T-cell (primary cell): ENCODE results near the gene AK4. TPM values are rescaled to one million over a fixed set of nuclear protein-coding genes. Genes with fewer than 3 reads are reported as not detected.

Experiments used
- ATAC-seq, 4 experiments: fragments of 200-7000 bp in 3 of 4; fragments of 150-1000 bp in 1 of 4; cut with Tn5 transposase; replicated peaks in 1 of 4; 1 replicate in 3 of 4; 2 replicates in 1 of 4; pipeline ENCODE4 v1.10.0; 2021; ENCODE audit warnings: moderate library complexity in 3 of 4, mild to moderate bottlenecking in 2 of 4, moderate number of reproducible peaks in 1 of 4
- CTCF ChIA-PET, 2 donors: fragments of 300-600 bp; sonication (Branson Sonifier 250); formaldehyde crosslinking; loops; one replicate each; lab custom pipeline; 2022; ENCODE audit warnings: antibody characterized with exemption in 2 of 2; lab: Charles Lee
- POLR2A ChIA-PET, 2 donors: fragments of 300-600 bp; sonication (Branson Sonifier 250); formaldehyde crosslinking; loops; one replicate each; lab custom pipeline; 2022; ENCODE audit warnings: antibody characterized with exemption in 2 of 2; lab: Charles Lee
- DNase-seq, 35 experiments: peaks; one replicate each; pipeline versions ENCODE4 v3.0.0 to v3.0.0-alpha.2; 2013 to 2023
- H3K27ac ChIP-seq: one replicate; pipeline ENCODE4 v1.5.1; 2013; ENCODE audit warnings: low read length
- H3K27me3 ChIP-seq, 2 experiments: replicated peaks in 1 of 2; 1 replicate in 1 of 2; 2 replicates in 1 of 2; pipeline versions ENCODE4 v1.6.1 to v1.7.0; 2013; ENCODE audit warnings: low read length in 1 of 2, mixed read lengths in 1 of 2; ENCODE audit not compliant: control insufficient read depth in 2 of 2, insufficient read depth in 2 of 2; ENCODE audit errors: extremely low read depth in 1 of 2
- H3K36me3 ChIP-seq, 2 donors: 1 replicate in 1 of 2; 2 replicates in 1 of 2; pipeline versions ENCODE4 v1.6.1 to v1.7.0; 2013; ENCODE audit warnings: low read length in 1 of 2; ENCODE audit not compliant: control insufficient read depth in 2 of 2, insufficient read depth in 1 of 2; ENCODE audit errors: extremely low read depth in 1 of 2
- H3K4me1 ChIP-seq, 2 experiments: 1 replicate in 1 of 2; 2 replicates in 1 of 2; pipeline versions ENCODE4 v1.6.1 to v1.7.0; 2013; ENCODE audit warnings: low read length in 2 of 2, mixed read lengths in 1 of 2; ENCODE audit not compliant: insufficient read depth in 2 of 2, control insufficient read depth in 1 of 2; ENCODE audit errors: extremely low read depth in 1 of 2
- H3K4me3 ChIP-seq, 2 donors: 1 replicate in 1 of 2; 2 replicates in 1 of 2; pipeline versions ENCODE4 v1.5.1 to v1.7.0; 2013; ENCODE audit warnings: mild to moderate bottlenecking in 2 of 2, low read length in 1 of 2, moderate library complexity in 1 of 2; ENCODE audit not compliant: control insufficient read depth in 1 of 2; ENCODE audit errors: extremely low read depth in 1 of 2
- H3K9me3 ChIP-seq: 2 replicates; pipeline ENCODE4 v1.7.0; 2013
- H3K27ac Mint-ChIP-seq, 2 donors: one replicate each; pipeline ENCODE4 v1.8.0; 2020 to 2021; ENCODE audit warnings: mild to moderate bottlenecking in 2 of 2, mixed read lengths in 2 of 2
- H3K27me3 Mint-ChIP-seq, 2 donors: one replicate each; pipeline ENCODE4 v1.8.0; 2021 to 2022; ENCODE audit warnings: mixed read lengths in 2 of 2
- H3K36me3 Mint-ChIP-seq: one replicate; pipeline ENCODE4 v1.8.0; 2021; ENCODE audit warnings: mixed read lengths
- H3K4me1 Mint-ChIP-seq, 3 donors: one replicate each; pipeline ENCODE4 v1.8.0; 2020 to 2022; ENCODE audit warnings: mixed read lengths in 3 of 3, mild to moderate bottlenecking in 1 of 3
- H3K4me3 Mint-ChIP-seq, 3 donors: one replicate each; pipeline ENCODE4 v1.8.0; 2020 to 2022; ENCODE audit warnings: mild to moderate bottlenecking in 3 of 3, mixed read lengths in 3 of 3, moderate library complexity in 3 of 3
- H3K9me3 Mint-ChIP-seq, 3 donors: one replicate each; pipeline ENCODE4 v1.8.0; 2020 to 2022; ENCODE audit warnings: mixed read lengths in 3 of 3
- WGBS: methylation state at CpG from one replicate; pipeline ENCODE4 v1.1.5; 2013; ENCODE audit warnings: missing lambda C conversion rate; ENCODE audit not compliant: insufficient coverage; 5-methylcytosine and 5-hydroxymethylcytosine counted together
- total RNA-seq, 35 experiments: library from RNA in 6 of 35; stranded (reverse) in 6 of 35; fragments of 120-200 nt in 1 of 35; gene quantifications; one replicate each; pipeline versions ENCODE4 v1.2.1 to v1.2.4 and lab custom pipeline; 2013 to 2026

AK4 gene
- total RNA-seq, 5 donors from 2014 or later (not counting 1 experiment from before 2014, with no cell fraction given), result 0.18 to 2.4 (median 1.1) TPM

DNA sequence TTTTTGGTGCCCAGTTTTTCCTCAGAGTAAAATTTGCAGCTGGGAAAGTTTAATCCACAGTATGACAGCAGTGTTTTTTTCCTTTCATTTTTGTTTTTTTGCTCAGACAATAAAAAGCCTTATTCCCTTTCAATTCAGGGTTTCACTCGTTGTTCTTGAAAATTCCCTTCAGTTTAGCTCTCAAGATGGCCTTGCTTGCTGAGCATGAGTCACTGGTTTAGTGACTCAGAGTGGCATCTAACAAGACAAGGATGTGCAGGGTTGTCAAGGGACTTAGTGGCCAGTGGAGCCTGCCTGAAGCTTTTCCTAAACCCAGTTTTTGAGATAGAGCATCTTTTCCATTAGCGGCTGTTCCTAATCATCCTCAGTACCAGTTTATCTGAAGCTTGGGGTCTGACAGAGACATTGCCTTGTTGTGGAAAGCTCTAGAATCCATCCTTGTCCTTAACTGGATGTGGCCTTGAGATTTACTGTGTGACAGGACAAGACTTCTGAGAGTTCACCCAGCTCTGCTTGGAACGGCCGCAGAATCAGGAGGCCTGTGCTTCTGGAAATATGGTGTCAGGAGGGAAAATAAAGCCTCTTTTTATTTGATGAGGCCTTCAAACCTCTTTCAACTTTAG is 113.0 kb downstream of the AK4 start:
- no peaks in the 10 kb centered on the region for H3K9me3 Mint-ChIP-seq
- peaks cover 8 to 26% (median 17%) of the 10 kb centered on the region in 3 donors for H3K4me1 Mint-ChIP-seq
- H3K4me3 Mint-ChIP-seq, result no peak overlapping the region
- H3K27ac ChIP-seq, result no peak overlapping the region
- peak overlapping the region in 1 of 2 donors; percentile 35 for H3K27ac Mint-ChIP-seq
- ATAC-seq, result peak in 1 of 4 experiments; percentile 32
- ChIA-PET CTCF (no interaction called here), POLR2A (interaction anchor here in 1 of 2 donors (0.6 kb wide), 1 partner anchor 384 kb away, joined by 3 read pairs; no protein-coding TSS in a partner anchor)
- no peaks in the 10 kb centered on the region for H3K36me3 ChIP-seq
- H3K36me3 Mint-ChIP-seq, result no peaks in the 10 kb centered on the region
- 64% methylated on average over 2 of the region's 4 CpGs for WGBS
- no peaks in the 10 kb centered on the region for H3K9me3 ChIP-seq
- no peak for DNase-seq
- no peak overlapping the region for H3K4me3 ChIP-seq
- H3K27me3 Mint-ChIP-seq, result peaks cover 1 to 15% of the 10 kb centered on the region in 2 donors
- peaks cover 0 to 16% of the 10 kb centered on the region in 2 experiments for H3K27me3 ChIP-seq
- H3K4me1 ChIP-seq, result peaks cover 4 to 7% of the 10 kb centered on the region in 2 experiments

DNA sequence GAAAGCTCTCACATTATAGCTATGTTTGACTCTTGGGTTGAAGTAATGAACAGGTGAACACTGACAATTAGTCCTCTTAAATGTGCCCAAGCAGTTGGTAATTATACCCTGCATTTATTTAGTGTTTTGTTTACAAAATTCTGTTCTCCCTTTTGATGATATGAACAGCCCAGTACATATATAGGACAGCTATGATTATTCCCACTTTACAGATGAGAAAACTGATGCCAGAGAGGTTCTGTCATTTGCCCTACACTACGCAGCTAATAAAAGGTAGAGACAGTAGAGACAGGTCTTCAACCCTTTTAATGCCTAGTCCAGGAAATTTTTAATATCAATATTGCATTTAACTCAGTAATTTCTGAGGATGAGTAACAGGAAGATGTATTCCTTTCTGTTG is 115.3 kb downstream of the AK4 start:
- Mint-ChIP-seq H3K9me3 (no peaks in the 10 kb centered on the region), H3K27ac (no peak overlapping the region), H3K4me1 (peaks cover 15 to 38% (median 24%) of the 10 kb centered on the region in 3 donors), H3K27me3 (peaks cover 16 to 31% of the 10 kb centered on the region in 2 donors), H3K36me3 (no peaks in the 10 kb centered on the region), H3K4me3 (no peak overlapping the region)
- Histone ChIP-seq H3K4me1 (peaks cover 7 to 10% of the 10 kb centered on the region in 2 experiments), H3K27ac (no peak overlapping the region), H3K36me3 (no peaks in the 10 kb centered on the region), H3K27me3 (peaks cover 0 to 18% of the 10 kb centered on the region in 2 experiments), H3K4me3 (no peak overlapping the region), H3K9me3 (no peaks in the 10 kb centered on the region)
- ATAC-seq (no peak), DNase-seq (no peak)
- POLR2A ChIA-PET, result no interaction called here
- WGBS, result no CpG with 5 or more reads among the region's 1 CpG
- CTCF ChIA-PET, result interaction anchor here in 1 of 2 donors (0.6 kb wide), 1 partner anchor 1619 kb away, joined by 3 read pairs; no protein-coding TSS in a partner anchor

DNA sequence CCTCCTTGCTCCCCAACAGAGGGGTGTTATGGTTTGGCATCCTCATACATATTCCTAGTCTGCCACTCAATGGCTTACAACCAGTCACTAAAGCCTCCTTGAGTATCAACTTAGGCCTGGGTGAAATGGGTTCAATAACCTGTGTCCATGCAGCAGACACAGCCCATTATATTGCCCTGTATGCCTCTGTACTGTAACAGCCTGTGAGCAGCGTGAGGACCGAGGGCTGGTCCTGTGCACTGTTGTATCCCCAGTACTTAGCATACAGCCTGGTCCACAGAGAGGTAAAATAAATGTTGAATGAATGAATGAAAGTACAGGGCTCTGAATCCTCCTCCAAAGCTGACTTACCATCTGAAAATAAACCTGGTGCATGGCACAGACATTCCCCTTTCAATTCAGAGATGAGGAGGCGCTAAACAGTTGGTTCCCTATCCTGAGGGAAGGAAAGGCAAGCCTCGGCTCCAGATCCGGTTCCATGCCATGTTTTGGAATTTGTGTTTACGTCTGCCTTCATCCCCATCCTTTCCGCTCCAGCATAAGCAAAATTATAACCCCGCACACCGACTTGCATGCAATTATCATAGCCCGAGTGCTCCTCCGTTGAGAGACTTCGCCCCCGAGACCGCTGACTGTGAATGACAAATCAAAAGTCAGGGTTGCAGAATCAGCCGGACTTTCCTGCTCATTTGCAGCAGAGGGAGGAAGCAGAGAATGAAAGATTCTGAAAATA is 116.4 kb downstream of the AK4 start:
- Mint-ChIP-seq H3K27ac (peak overlapping the region in 1 of 2 donors; percentile 24), H3K4me3 (peak overlapping the region; percentile 18 to 79 (median 60)), H3K27me3 (peaks cover 16 to 31% of the 10 kb centered on the region in 2 donors), H3K4me1 (peaks cover 15 to 38% (median 24%) of the 10 kb centered on the region in 3 donors), H3K36me3 (no peaks in the 10 kb centered on the region), H3K9me3 (no peaks in the 10 kb centered on the region)
- no peaks in the 10 kb centered on the region for H3K9me3 ChIP-seq
- H3K4me3 ChIP-seq, result no peak overlapping the region
- ChIA-PET CTCF (interaction anchor here in 1 of 2 donors (1.3 kb wide), 1 partner anchor 10 kb away, joined by 3 read pairs; no protein-coding TSS in a partner anchor), POLR2A (interaction anchor here in 1 of 2 donors (0.6 kb wide), 1 partner anchor 156 kb away, joined by 3 read pairs; the partner anchor contains the start of genes LEPR and LEPROT)
- peaks cover 0 to 18% of the 10 kb centered on the region in 2 experiments for H3K27me3 ChIP-seq
- 36% methylated on average over 5 of the region's 15 CpGs for WGBS
- H3K4me1 ChIP-seq, result peaks cover 7 to 10% of the 10 kb centered on the region in 2 experiments
- no peak overlapping the region for H3K27ac ChIP-seq
- DNase-seq, result no peak
- no peak for ATAC-seq
- H3K36me3 ChIP-seq, result no peaks in the 10 kb centered on the region

DNA sequence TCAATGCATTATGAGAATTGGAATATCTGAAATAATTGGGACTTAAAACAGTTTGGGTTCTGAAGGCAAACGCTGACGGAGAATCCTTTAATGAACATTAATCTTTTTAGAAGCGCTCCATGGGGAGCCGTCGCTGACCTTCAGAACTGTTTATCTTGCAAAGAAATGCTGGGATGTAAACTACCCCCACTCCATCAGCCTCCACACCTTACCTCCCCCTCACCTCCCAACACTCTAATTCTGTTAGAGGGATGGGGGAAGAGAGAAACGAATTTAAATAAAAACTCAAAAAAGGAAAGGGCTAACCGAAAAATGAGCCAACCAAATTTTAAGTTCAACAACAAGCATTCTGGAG is 117.3 kb downstream of the AK4 start:
- Histone ChIP-seq H3K4me1 (peaks cover 7 to 10% of the 10 kb centered on the region in 2 experiments), H3K4me3 (peak overlapping the region; percentile 60 to 78), H3K36me3 (no peaks in the 10 kb centered on the region), H3K27me3 (peaks cover 0 to 18% of the 10 kb centered on the region in 2 experiments), H3K9me3 (no peaks in the 10 kb centered on the region), H3K27ac (no peak overlapping the region)
- Mint-ChIP-seq H3K4me1 (peaks cover 15 to 35% (median 24%) of the 10 kb centered on the region in 3 donors), H3K36me3 (no peaks in the 10 kb centered on the region), H3K27me3 (peaks cover 20 to 31% of the 10 kb centered on the region in 2 donors), H3K27ac (no peak overlapping the region), H3K9me3 (no peaks in the 10 kb centered on the region), H3K4me3 (peak overlapping the region; percentile 75 to 79 (median 78))
- no CpG with 5 or more reads among the region's 7 CpGs for WGBS
- peak in 1 of 4 experiments; percentile 7 for ATAC-seq
- CTCF ChIA-PET, result interaction anchor here in 1 of 2 donors (0.6 to 1.5 kb wide), 4 partner anchors 10 to 155 kb away, joined by 3 to 7 read pairs (median 3); no protein-coding TSS in a partner anchor
- DNase-seq, result no peak
- POLR2A ChIA-PET, result interaction anchor here (0.5 to 1.3 kb wide), 2 partner anchors 9 to 11 kb away, joined by 3 to 4 read pairs; no protein-coding TSS in a partner anchor

DNA sequence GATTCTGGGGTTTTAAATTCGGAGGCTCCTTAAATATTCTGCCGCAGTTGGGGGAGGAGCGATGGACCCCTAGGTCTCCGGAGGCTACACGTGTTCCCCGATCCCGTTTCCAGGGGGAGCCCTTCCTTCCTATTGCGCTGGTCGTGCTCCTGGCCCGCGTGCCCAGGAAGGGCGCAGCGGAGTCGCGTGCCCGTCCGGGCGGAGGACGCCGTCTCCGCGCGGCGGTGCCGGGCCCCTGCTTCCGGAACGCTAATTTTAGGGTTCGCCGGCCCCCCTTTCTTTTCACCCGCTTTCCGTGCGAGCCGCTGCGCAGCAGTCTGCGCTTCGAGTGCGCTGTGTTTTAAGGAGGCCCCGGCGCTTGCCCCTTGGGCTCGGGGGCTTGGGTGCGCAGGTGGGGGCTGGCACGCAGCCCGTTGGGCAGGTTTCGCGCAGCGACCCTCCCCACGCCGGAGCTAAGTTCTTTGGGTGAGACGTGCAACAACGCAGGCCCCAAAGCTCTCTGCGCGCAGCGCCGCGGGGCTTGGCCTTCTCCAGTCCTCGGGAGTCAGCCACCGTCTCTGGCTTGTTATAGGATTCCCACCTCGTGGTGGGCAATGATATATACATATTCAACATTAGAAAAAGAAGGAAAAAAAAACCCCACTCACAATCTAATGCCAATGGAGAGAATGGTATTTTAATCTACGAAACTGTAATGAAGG is 117.8 kb downstream of the AK4 start:
- H3K27ac Mint-ChIP-seq, result peak overlapping the region; percentile 34 to 62
- POLR2A ChIA-PET, result interaction anchor here (0.5 to 1.3 kb wide), 3 partner anchors 9 to 1290 kb away, joined by 3 to 4 read pairs (median 4); no protein-coding TSS in a partner anchor

More for the DNA sequence above, 117.8 kb downstream of the AK4 start:
- peaks cover 20 to 31% of the 10 kb centered on the region in 2 donors for H3K27me3 Mint-ChIP-seq
- H3K27ac ChIP-seq, result no peak overlapping the region
- H3K4me1 Mint-ChIP-seq, result peaks cover 15 to 31% (median 23%) of the 10 kb centered on the region in 3 donors
- H3K4me3 Mint-ChIP-seq, result peak overlapping the region; percentile 75 to 79 (median 78)
- H3K36me3 ChIP-seq, result no peaks in the 10 kb centered on the region
- WGBS, result 2% methylated on average over 48 of the region's 59 CpGs
- peak in 33 of 35 experiments; percentile 10 to 63 (median 34) for DNase-seq
- H3K4me1 ChIP-seq, result peaks cover 7 to 10% of the 10 kb centered on the region in 2 experiments
- H3K9me3 ChIP-seq, result no peaks in the 10 kb centered on the region
- no peaks in the 10 kb centered on the region for H3K9me3 Mint-ChIP-seq
- CTCF ChIA-PET, result interaction anchor here (0.6 to 1.5 kb wide), 4 partner anchors 11 to 154 kb away, joined by 3 to 7 read pairs (median 3); no protein-coding TSS in a partner anchor
- no peaks in the 10 kb centered on the region for H3K36me3 Mint-ChIP-seq
- H3K27me3 ChIP-seq, result peaks cover 0 to 18% of the 10 kb centered on the region in 2 experiments
- H3K4me3 ChIP-seq, result peak overlapping the region; percentile 60 to 78
- peak; percentile 76 to 85 (median 84) for ATAC-seq
